Activated CD8-positive, alpha-beta memory T cell treated with anti-CD3 and anti-CD28 coated beads for 36 hours (primary cell): ENCODE data around the gene FUT8. TPM values are rescaled to one million over a fixed set of nuclear protein-coding genes. Genes with fewer than 3 reads are reported as not detected.

Experiments
- CTCF ChIA-PET: fragments of 350-600 bp; sonication (Branson Sonifier 250); formaldehyde crosslinking; loops from one replicate; lab custom pipeline; 2021; ENCODE audit warnings: antibody characterized with exemption; lab: Charles Lee
- POLR2A ChIA-PET: fragments of 350-600 bp; sonication (Branson Sonifier 250); formaldehyde crosslinking; loops from one replicate; lab custom pipeline; 2021; ENCODE audit warnings: antibody characterized with exemption; lab: Charles Lee
- total RNA-seq, 2 experiments: library from RNA; stranded (reverse); gene quantifications; one replicate each; pipeline ENCODE4 v1.2.3, GENCODE V29; 2021

The FUT8 gene
- total RNA-seq, 2 experiments from 2014 or later: 90.1 to 95.2 TPM

GRCh38 chr14:65565948-65566347, 153.4 kb downstream of the FUT8 start:
- CTCF ChIA-PET: no interaction called here
- POLR2A ChIA-PET: no interaction called here

GRCh38 chr14:65566820-65567522, 154.4 kb downstream of the FUT8 start:
- POLR2A ChIA-PET: no interaction called here
- CTCF ChIA-PET: no interaction called here

- POLR2A ChIA-PET: no interaction called here
- CTCF ChIA-PET: no interaction called here
Measured at GRCh38 chr14:65574611-65575010, 162.1 kb downstream of the FUT8 start.

GRCh38 chr14:65575389-65575788, 162.9 kb downstream of the FUT8 start:
- POLR2A ChIA-PET: no interaction called here
- CTCF ChIA-PET: interaction anchor here (0.7 kb wide), 1 partner anchor 10 kb away, joined by 3 read pairs; no protein-coding TSS in a partner anchor

- CTCF ChIA-PET: no interaction called here
- POLR2A ChIA-PET: no interaction called here
Measured at GRCh38 chr14:65580973-65581372, 168.4 kb downstream of the FUT8 start.

GRCh38 chr14:65581378-65581777, 168.8 kb downstream of the FUT8 start:
- POLR2A ChIA-PET: no interaction called here
- CTCF ChIA-PET: no interaction called here

GRCh38 chr14:65581799-65582198, 169.3 kb downstream of the FUT8 start:
- ChIA-PET POLR2A (no interaction called here), CTCF (no interaction called here)

GRCh38 chr14:65585216-65585615, 172.7 kb downstream of the FUT8 start:
- ChIA-PET CTCF (interaction anchor here (0.6 kb wide), 1 partner anchor 10 kb away, joined by 3 read pairs; no protein-coding TSS in a partner anchor), POLR2A (no interaction called here)

GRCh38 chr14:65588426-65589140, 176.1 kb downstream of the FUT8 start:
- ChIA-PET POLR2A (no interaction called here), CTCF (no interaction called here)

- ChIA-PET POLR2A (no interaction called here), CTCF (no interaction called here)
Measured at GRCh38 chr14:65594153-65594881, 181.8 kb downstream of the FUT8 start.

- CTCF ChIA-PET: no interaction called here
- POLR2A ChIA-PET: no interaction called here
Measured at GRCh38 chr14:65594882-65595237, 182.3 kb downstream of the FUT8 start.

GRCh38 chr14:65599375-65599774, 186.8 kb downstream of the FUT8 start:
- CTCF ChIA-PET: interaction anchor here (1.0 kb wide), 1 partner anchor 176 kb away, joined by 3 read pairs; no protein-coding TSS in a partner anchor
- POLR2A ChIA-PET: no interaction called here

GRCh38 chr14:65600742-65601141, 188.2 kb downstream of the FUT8 start:
- ChIA-PET POLR2A (interaction anchor here (0.8 kb wide), 1 partner anchor 37 kb away, joined by 3 read pairs; no protein-coding TSS in a partner anchor), CTCF (interaction anchor here (1.3 kb wide), 1 partner anchor 224 kb away, joined by 3 read pairs; no protein-coding TSS in a partner anchor)

GRCh38 chr14:65604535-65604934, 192.0 kb downstream of the FUT8 start:
- POLR2A ChIA-PET: no interaction called here
- CTCF ChIA-PET: no interaction called here

GRCh38 chr14:65604936-65605335, 192.4 kb downstream of the FUT8 start:
- ChIA-PET POLR2A (no interaction called here), CTCF (no interaction called here)

GRCh38 chr14:65606460-65606859, 193.9 kb downstream of the FUT8 start:
- ChIA-PET POLR2A (interaction anchor here (0.6 kb wide), 1 partner anchor 266 kb away, joined by 4 read pairs; no protein-coding TSS in a partner anchor), CTCF (no interaction called here)

GRCh38 chr14:65613131-65613650, 200.7 kb downstream of the FUT8 start:
- ChIA-PET CTCF (interaction anchor here (0.6 kb wide), 1 partner anchor 252 kb away, joined by 3 read pairs; no protein-coding TSS in a partner anchor), POLR2A (no interaction called here)

- POLR2A ChIA-PET: no interaction called here
- CTCF ChIA-PET: interaction anchor here (0.6 kb wide), 1 partner anchor 186 kb away, joined by 3 read pairs; no protein-coding TSS in a partner anchor
Measured at GRCh38 chr14:65618996-65619395, 206.5 kb downstream of the FUT8 start.

GRCh38 chr14:65620195-65620594, 207.7 kb downstream of the FUT8 start:
- POLR2A ChIA-PET: interaction anchor here (0.5 kb wide), 1 partner anchor 257 kb away, joined by 3 read pairs; no protein-coding TSS in a partner anchor
- CTCF ChIA-PET: no interaction called here
